B cell (primary cell): ENCODE results near the gene TJP3. TPM values are rescaled to one million over a fixed set of nuclear protein-coding genes. Genes with fewer than 3 reads are reported as not detected.

Experiments used
- ATAC-seq: fragments of 200-7000 bp; cut with Tn5 transposase; one replicate; pipeline ENCODE4 v1.10.0; 2021; ENCODE audit warnings: low read depth, mild to moderate bottlenecking, moderate number of reproducible peaks, moderate library complexity
- CTCF ChIA-PET: fragments of 350-600 bp; sonication (Branson Sonifier 250); formaldehyde crosslinking; loops from one replicate; lab custom pipeline; 2021; ENCODE audit warnings: antibody characterized with exemption, inconsistent platforms; lab: Charles Lee
- POLR2A ChIA-PET: fragments of 350-600 bp; sonication (Branson Sonifier 250); formaldehyde crosslinking; loops from one replicate; lab custom pipeline; 2021; ENCODE audit warnings: antibody characterized with exemption; lab: Charles Lee
- DNase-seq: peaks from one replicate; pipeline ENCODE4 v3.0.0; 2013
- H2AFZ ChIP-seq: 2 replicates; pipeline ENCODE4 v1.6.1; 2012; ENCODE audit warnings: mild to moderate bottlenecking, low read depth, low read length; ENCODE audit not compliant: insufficient read depth, poor library complexity, severe bottlenecking
- H3K27ac ChIP-seq, 2 donors: 1 replicate in 1 of 2; 2 replicates in 1 of 2; pipeline ENCODE4 v1.5.1; 2012 to 2013; ENCODE audit warnings: low read length in 2 of 2, mild to moderate bottlenecking in 2 of 2, moderate library complexity in 1 of 2
- H3K27me3 ChIP-seq, 4 experiments: fragments of 200-600 bp in 1 of 4; sonication (generic) in 1 of 4; replicated peaks in 1 of 4; 1 replicate in 2 of 4; 2 replicates in 2 of 4; pipeline versions ENCODE4 v1.6.1 to v1.7.0; 2013 to 2016; ENCODE audit warnings: low read length in 3 of 4, mild to moderate bottlenecking in 2 of 4, mixed read lengths in 1 of 4, moderate library complexity in 1 of 4; ENCODE audit not compliant: insufficient read depth in 4 of 4, control insufficient read depth in 3 of 4; ENCODE audit errors: control extremely low read depth in 1 of 4
- H3K36me3 ChIP-seq, 2 experiments: replicated peaks in 1 of 2; 1 replicate in 1 of 2; 2 replicates in 1 of 2; pipeline versions ENCODE4 v1.6.1 to v1.7.1; 2013; ENCODE audit warnings: low read length in 1 of 2; ENCODE audit not compliant: insufficient read depth in 2 of 2, control insufficient read depth in 1 of 2; ENCODE audit errors: control extremely low read depth in 1 of 2, extremely low read depth in 1 of 2
- H3K4me1 ChIP-seq, 2 donors: fragments of 200-600 bp in 1 of 2; sonication (generic) in 1 of 2; 1 replicate in 1 of 2; 2 replicates in 1 of 2; pipeline versions ENCODE4 v1.5.1 to v1.6.1; 2013 to 2017; ENCODE audit warnings: low read length in 2 of 2; ENCODE audit not compliant: control insufficient read depth in 2 of 2, insufficient read depth in 2 of 2
- H3K4me2 ChIP-seq: replicated peaks from 2 replicates; pipeline ENCODE3; 2012; ENCODE audit warnings: mild to moderate bottlenecking, low read depth, low read length; ENCODE audit not compliant: poor library complexity, severe bottlenecking
- H3K4me3 ChIP-seq, 5 experiments: fragments of 200-600 bp in 1 of 5; sonication (generic) in 1 of 5; 1 replicate in 3 of 5; 2 replicates in 2 of 5; pipeline versions ENCODE4 v1.5.1 to v1.7.0; 2011 to 2016; ENCODE audit warnings: low read length in 4 of 5, mild to moderate bottlenecking in 4 of 5, low read depth in 2 of 5, control low read depth in 1 of 5, moderate library complexity in 1 of 5; ENCODE audit not compliant: insufficient read depth in 1 of 5; ENCODE audit errors: control extremely low read depth in 1 of 5, extremely low read depth in 1 of 5
- H3K79me2 ChIP-seq: fragments of 200-600 bp; sonication (generic); one replicate; pipeline ENCODE4 v1.6.0; 2016; ENCODE audit warnings: low read length; ENCODE audit not compliant: control insufficient read depth, insufficient read depth
- H3K9ac ChIP-seq: fragments of 200-600 bp; sonication (generic); 2 replicates; pipeline ENCODE4 v1.6.1; 2017; ENCODE audit warnings: mild to moderate bottlenecking, low read length, moderate library complexity
- H3K9me3 ChIP-seq, 3 donors: one replicate each; pipeline versions ENCODE4 v1.6.1 to v1.7.1; 2013; ENCODE audit warnings: low read length in 2 of 3; ENCODE audit not compliant: control insufficient read depth in 2 of 3, insufficient read depth in 1 of 3; ENCODE audit errors: control extremely low read depth in 1 of 3
- H4K20me1 ChIP-seq: 2 replicates; pipeline ENCODE4 v1.6.0; 2012; ENCODE audit warnings: mild to moderate bottlenecking, low read length; ENCODE audit not compliant: insufficient read depth, control insufficient read depth, poor library complexity, severe bottlenecking
- H3K27ac Mint-ChIP-seq: one replicate; pipeline ENCODE4 v1.8.0; 2021; ENCODE audit warnings: mixed read lengths
- H3K27me3 Mint-ChIP-seq: one replicate; pipeline ENCODE4 v1.8.0; 2021; ENCODE audit warnings: mixed read lengths
- H3K4me1 Mint-ChIP-seq: one replicate; pipeline ENCODE4 v1.8.0; 2021; ENCODE audit warnings: mixed read lengths
- H3K4me3 Mint-ChIP-seq: one replicate; pipeline ENCODE4 v1.8.0; 2021; ENCODE audit warnings: mixed read lengths
- H3K9me3 Mint-ChIP-seq: one replicate; pipeline ENCODE4 v1.8.0; 2022; ENCODE audit warnings: mixed read lengths; ENCODE audit not compliant: insufficient read depth
- EZH2 ChIP-seq: IDR thresholded peaks from 2 replicates; pipeline ENCODE4 v1.6.1; 2012; ENCODE audit warnings: borderline replicate concordance, low read depth, mild to moderate bottlenecking, moderate library complexity, low read length; ENCODE audit not compliant: insufficient read depth, poor library complexity, severe bottlenecking
- WGBS: methylation state at CpG from one replicate; pipeline ENCODE4 v1.1.5; 2013; ENCODE audit warnings: missing lambda C conversion rate; ENCODE audit not compliant: insufficient coverage; 5-methylcytosine and 5-hydroxymethylcytosine counted together
- intact Hi-C: fragments of 100-400 bp; cut with micrococcal nuclease; formaldehyde crosslinking; loops from one replicate; pipeline ENCODE4 v1.10.0; 2022
- polyA plus RNA-seq: library from polyadenylated mRNA; depleted of rRNA; stranded (reverse); fragments of >200 nt; gene quantifications from 2 replicates; pipeline ENCODE4 v1.2.3, GENCODE V29; 2012
- total RNA-seq, 2 donors: library from RNA; stranded (reverse); fragments of 120-200 nt in 1 of 2; gene quantifications; 1 replicate in 1 of 2; 2 replicates in 1 of 2; pipeline versions ENCODE4 v1.2.3 to v1.2.4, GENCODE V29; 2013 to 2022
- TF ChIP-seq, protein P1 (sequence below): fragments of 200-600 bp; IDR thresholded peaks from one replicate; pipeline ENCODE4 v1.8.0; 2022; ENCODE audit warnings: antibody characterized with exemption, mild to moderate bottlenecking

TJP3 gene
- total and polyA plus RNA-seq, 2 donors (not counting 1 experiment from before 2014, with no cell fraction given): 2.1 to 2.9 TPM

DNA sequence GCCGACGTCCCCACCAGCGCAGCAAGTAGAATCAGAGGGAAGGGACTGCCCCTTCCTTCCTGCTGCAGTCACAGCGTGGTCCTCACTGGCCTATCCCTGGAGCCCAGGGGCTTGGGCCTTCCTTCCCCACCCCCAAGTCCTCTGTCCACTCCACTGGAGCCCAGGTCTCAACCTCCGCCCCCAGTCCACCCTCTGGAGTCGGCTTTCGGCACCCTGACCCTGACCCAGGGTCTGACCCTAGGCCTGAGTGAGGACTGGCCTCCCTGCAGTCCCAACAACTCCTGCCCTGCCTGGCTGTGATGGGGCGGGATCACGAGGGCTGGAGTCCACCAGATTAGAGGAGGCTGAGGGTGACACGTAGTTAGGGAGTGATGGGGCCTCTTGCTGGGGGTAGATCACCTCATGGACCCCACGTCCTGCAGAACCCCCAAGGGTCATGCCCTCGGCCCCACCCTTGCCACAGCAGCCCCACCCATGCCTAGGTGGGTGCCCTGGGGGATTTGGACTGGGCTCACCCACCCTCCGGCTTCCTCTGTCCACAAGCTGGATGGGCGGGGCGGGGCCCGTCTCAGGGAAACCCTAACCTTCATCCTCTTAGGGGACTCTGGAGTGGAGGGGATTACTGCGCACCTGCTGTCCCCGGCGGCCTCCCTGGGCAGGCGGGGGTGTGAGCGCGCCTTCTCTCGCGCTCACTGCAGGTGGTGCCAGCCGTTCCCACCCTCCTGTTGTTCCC lies 60.0 kb downstream of the TJP3 start:
- Histone ChIP-seq H4K20me1 (peaks cover 37% of the 10 kb centered on the region), H3K4me2 (no peak overlapping the region), H3K36me3 (peaks cover 0 to 31% of the 10 kb centered on the region in 2 experiments), H3K9ac (no peak overlapping the region), H3K27me3 (no peaks in the 10 kb centered on the region), H3K4me1 (peaks cover 3 to 4% of the 10 kb centered on the region in 2 donors), H3K79me2 (peaks cover 18% of the 10 kb centered on the region), H2AFZ (no peak overlapping the region), H3K4me3 (no peak overlapping the region), H3K27ac (no peak overlapping the region), H3K9me3 (no peaks in the 10 kb centered on the region)
- Mint-ChIP-seq H3K4me1 (peaks cover 2% of the 10 kb centered on the region), H3K4me3 (no peak overlapping the region), H3K9me3 (no peaks in the 10 kb centered on the region), H3K27ac (no peak overlapping the region), H3K27me3 (no peaks in the 10 kb centered on the region)
- intact Hi-C loops: loop anchor here (10.0 kb wide), 1 partner anchor 1917 kb away; the partner anchor contains the start of genes HSD11B1L and MICOS13
- no peak for ATAC-seq
- WGBS: 98% methylated on average over 13 of the region's 25 CpGs
- ChIA-PET CTCF (no interaction called here), POLR2A (interaction anchor here (0.5 kb wide), 1 partner anchor 11 kb away, joined by 4 read pairs; no protein-coding TSS in a partner anchor)
- no peak for DNase-seq
- no peak for TF ChIP-seq EZH2
- TF ChIP-seq, protein P1, sequence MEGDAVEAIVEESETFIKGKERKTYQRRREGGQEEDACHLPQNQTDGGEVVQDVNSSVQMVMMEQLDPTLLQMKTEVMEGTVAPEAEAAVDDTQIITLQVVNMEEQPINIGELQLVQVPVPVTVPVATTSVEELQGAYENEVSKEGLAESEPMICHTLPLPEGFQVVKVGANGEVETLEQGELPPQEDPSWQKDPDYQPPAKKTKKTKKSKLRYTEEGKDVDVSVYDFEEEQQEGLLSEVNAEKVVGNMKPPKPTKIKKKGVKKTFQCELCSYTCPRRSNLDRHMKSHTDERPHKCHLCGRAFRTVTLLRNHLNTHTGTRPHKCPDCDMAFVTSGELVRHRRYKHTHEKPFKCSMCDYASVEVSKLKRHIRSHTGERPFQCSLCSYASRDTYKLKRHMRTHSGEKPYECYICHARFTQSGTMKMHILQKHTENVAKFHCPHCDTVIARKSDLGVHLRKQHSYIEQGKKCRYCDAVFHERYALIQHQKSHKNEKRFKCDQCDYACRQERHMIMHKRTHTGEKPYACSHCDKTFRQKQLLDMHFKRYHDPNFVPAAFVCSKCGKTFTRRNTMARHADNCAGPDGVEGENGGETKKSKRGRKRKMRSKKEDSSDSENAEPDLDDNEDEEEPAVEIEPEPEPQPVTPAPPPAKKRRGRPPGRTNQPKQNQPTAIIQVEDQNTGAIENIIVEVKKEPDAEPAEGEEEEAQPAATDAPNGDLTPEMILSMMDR: no peak

- Histone ChIP-seq H3K4me1 (no peaks in the 10 kb centered on the region), H3K9me3 (no peaks in the 10 kb centered on the region), H2AFZ (no peak overlapping the region), H3K4me3 (no peak overlapping the region), H3K27me3 (no peaks in the 10 kb centered on the region), H3K9ac (no peak overlapping the region), H3K27ac (no peak overlapping the region), H3K4me2 (no peak overlapping the region), H3K36me3 (peaks cover 0 to 31% of the 10 kb centered on the region in 2 experiments), H3K79me2 (peaks cover 14% of the 10 kb centered on the region), H4K20me1 (peaks cover 34% of the 10 kb centered on the region)
- CTCF ChIA-PET: no interaction called here
- POLR2A ChIA-PET: no interaction called here
- Mint-ChIP-seq H3K27me3 (no peaks in the 10 kb centered on the region), H3K27ac (no peak overlapping the region), H3K9me3 (no peaks in the 10 kb centered on the region), H3K4me3 (no peak overlapping the region), H3K4me1 (no peaks in the 10 kb centered on the region)
- intact Hi-C loops: loop anchor here (10.0 kb wide), 1 partner anchor 1916 kb away; the partner anchor contains the start of genes HSD11B1L and MICOS13
- TF ChIP-seq, protein P1: no peak
- TF ChIP-seq EZH2: no peak
- DNase-seq (no peak), ATAC-seq (no peak)
- WGBS: 80% methylated on average over 4 of the region's 7 CpGs
Observed at GRCh38 chr19:3768748-3769099, 60.5 kb downstream of the TJP3 start.
